Endothelial cell of umbilical vein (primary cell): ENCODE results near the gene FZD7. TPM values are rescaled to one million over a fixed set of nuclear protein-coding genes. Genes with fewer than 3 reads are reported as not detected.

Source experiments
- BruUV-seq: library from RNA; stranded (reverse); fragments of 400-500 nt; replicated peaks from 2 replicates; lab custom pipeline; 2021; lab: Mats Ljungman, UMichigan
- CTCF ChIA-PET: fragments of 300-600, 350-600 bp; sonication (Branson Sonifier 250); formaldehyde crosslinking; loops from one replicate; lab custom pipeline; 2021; ENCODE audit warnings: antibody characterized with exemption, inconsistent platforms; lab: Charles Lee
- POLR2A ChIA-PET: fragments of 300-600, 350-600 bp; sonication (Branson Sonifier 250); formaldehyde crosslinking; loops from one replicate; lab custom pipeline; 2021; ENCODE audit warnings: antibody characterized with exemption, inconsistent platforms; lab: Charles Lee
- DNase-seq: peaks from one replicate; pipeline ENCODE4 v3.0.0-alpha.2; 2011; ENCODE audit warnings: low read depth, low spot score
- FAIRE-seq: peaks from 2 replicates; lab custom pipeline; 2011; peaks lifted over from hg19 to GRCh38; lab: Jason Lieb, UNC
- H2AFZ ChIP-seq: 2 replicates; pipeline ENCODE4 v1.6.0; 2012; ENCODE audit warnings: low read depth, low read length, control low read depth, inconsistent platforms
- H3K27ac ChIP-seq: 2 replicates; pipeline ENCODE4 v1.5.1; 2011; ENCODE audit warnings: low read depth, mild to moderate bottlenecking, control low read depth, low read length, moderate library complexity; ENCODE audit not compliant: insufficient read depth
- H3K27me3 ChIP-seq, 2 experiments: 2 replicates each; pipeline versions ENCODE4 v1.6.0 to v1.6.1; 2011; ENCODE audit warnings: low read length in 2 of 2, mixed read lengths in 1 of 2; ENCODE audit not compliant: control insufficient read depth in 2 of 2, insufficient read depth in 2 of 2
- H3K36me3 ChIP-seq, 2 experiments: 2 replicates in 1 of 2; 3 replicates in 1 of 2; pipeline ENCODE4 v1.5.1; 2011; ENCODE audit warnings: low read length in 2 of 2, mild to moderate bottlenecking in 1 of 2, moderate library complexity in 1 of 2; ENCODE audit not compliant: control insufficient read depth in 2 of 2, insufficient read depth in 2 of 2; ENCODE audit errors: extremely low read depth in 1 of 2
- H3K4me1 ChIP-seq: 3 replicates; pipeline ENCODE4 v1.5.1; 2011; ENCODE audit warnings: mild to moderate bottlenecking, low read length; ENCODE audit not compliant: control insufficient read depth, insufficient read depth; ENCODE audit errors: extremely low read depth
- H3K4me2 ChIP-seq: 2 replicates; pipeline ENCODE4 v1.6.1; 2011; ENCODE audit warnings: low read length, control low read depth, mixed read lengths; ENCODE audit not compliant: insufficient read depth
- H3K4me3 ChIP-seq, 3 experiments: fragments of 200-600 bp in 1 of 3; sonication (generic), shearing (Covaris generic) in 1 of 3; replicated peaks in 1 of 3; 2 replicates each; pipeline ENCODE4 v1.5.1; 2011 to 2016; ENCODE audit warnings: control low read depth in 3 of 3, low read length in 3 of 3, mild to moderate bottlenecking in 2 of 3, inconsistent platforms in 1 of 3, low read depth in 1 of 3, moderate library complexity in 1 of 3; ENCODE audit not compliant: insufficient read depth in 1 of 3
- H3K79me2 ChIP-seq: 2 replicates; pipeline ENCODE4 v1.6.0; 2012; ENCODE audit warnings: low read length, inconsistent platforms; ENCODE audit not compliant: control insufficient read depth, insufficient read depth
- H3K9ac ChIP-seq: replicated peaks from 2 replicates; pipeline ENCODE3; 2011; ENCODE audit warnings: low read length, control low read depth; ENCODE audit not compliant: insufficient read depth; ENCODE audit errors: extremely low read depth
- H3K9me1 ChIP-seq: replicated peaks from 3 replicates; pipeline ENCODE4 v1.6.0; 2011; ENCODE audit warnings: mild to moderate bottlenecking, low read length; ENCODE audit not compliant: control insufficient read depth, insufficient read depth; ENCODE audit errors: extremely low read depth
- H3K9me3 ChIP-seq: replicated peaks from 2 replicates; pipeline ENCODE4 v1.5.1; 2012; ENCODE audit warnings: low read length, inconsistent platforms; ENCODE audit not compliant: control insufficient read depth, insufficient read depth
- H4K20me1 ChIP-seq: replicated peaks from 2 replicates; pipeline ENCODE3; 2011; ENCODE audit warnings: mild to moderate bottlenecking, low read length; ENCODE audit not compliant: control insufficient read depth, insufficient read depth; ENCODE audit errors: extremely low read depth
- CTCF ChIP-seq, 2 donors: IDR thresholded peaks; 1 replicate in 1 of 2; 2 replicates in 1 of 2; pipeline ENCODE4 v1.5.1; 2011; ENCODE audit warnings: low read length in 2 of 2, mild to moderate bottlenecking in 2 of 2, moderate library complexity in 2 of 2, control low read depth in 1 of 2, inconsistent platforms in 1 of 2, low read depth in 1 of 2; ENCODE audit not compliant: insufficient read depth in 1 of 2; ENCODE audit errors: extremely low read depth in 1 of 2
- EZH2 ChIP-seq: IDR thresholded peaks from 2 replicates; pipeline ENCODE4 v1.6.1; 2012; ENCODE audit warnings: borderline replicate concordance, low read depth, mild to moderate bottlenecking, moderate library complexity, low read length, inconsistent platforms; ENCODE audit not compliant: severe bottlenecking
- FOS ChIP-seq: IDR thresholded peaks from 2 replicates; pipeline ENCODE4 v1.6.1; 2011; ENCODE audit warnings: mild to moderate bottlenecking, low read length, moderate library complexity, borderline replicate concordance; ENCODE audit not compliant: insufficient read depth
- GATA2 ChIP-seq: IDR thresholded peaks from 2 replicates; pipeline ENCODE4 v1.7.0; 2011; ENCODE audit warnings: low read depth, mild to moderate bottlenecking, moderate library complexity, mixed read lengths, low read length; ENCODE audit not compliant: insufficient read length, insufficient read depth
- MYC ChIP-seq: IDR thresholded peaks from one replicate; pipeline ENCODE4 v1.6.1; 2011; ENCODE audit warnings: mild to moderate bottlenecking, low read depth, low read length
- POLR2A ChIP-seq: IDR thresholded peaks from 2 replicates; pipeline ENCODE4 v1.6.1; 2012; ENCODE audit warnings: low read depth, mild to moderate bottlenecking, control low read depth, low read length
- POLR2AphosphoS5 ChIP-seq: IDR thresholded peaks from 2 replicates; pipeline ENCODE4 v1.6.1; 2012; ENCODE audit warnings: low read depth, mild to moderate bottlenecking, control low read depth, low read length, moderate library complexity; ENCODE audit not compliant: insufficient read depth
- dilution Hi-C: fragments of 300-500 bp; cut with MboI; formaldehyde crosslinking; loops from one replicate; pipeline ENCODE4 v1.15.0; 2019; ENCODE audit warnings: low sequenced_read_pairs; ENCODE audit not compliant: extremely low pct_ligation_motif_present
- intact Hi-C: fragments of 100-400 bp; cut with micrococcal nuclease; formaldehyde crosslinking; loops from one replicate; pipeline ENCODE4 v1.10.0; 2022
- polyA plus RNA-seq, 4 experiments: library from polyadenylated mRNA; depleted of rRNA in 3 of 4; stranded (reverse) in 3 of 4; unstranded in 1 of 4; fragments of >200 nt; gene quantifications; 2 replicates each; pipeline versions ENCODE4 v1.2.1 to v1.2.3, GENCODE V29; 2011 to 2012; ENCODE audit warnings: missing spikeins in 1 of 4
- total RNA-seq: library from RNA; stranded (reverse); gene quantifications from 2 replicates; pipeline ENCODE4 v1.2.3, GENCODE V29; 2021

Gene FZD7
- total and polyA plus RNA-seq, 2 donors (not counting 3 experiments of a cell fraction or from before 2014, with no cell fraction given), result 0.15 to 0.29 TPM

- H3K27ac ChIP-seq, result no peak overlapping the region
- no peak overlapping the region for H3K4me2 ChIP-seq
- H3K27me3 ChIP-seq, result peaks cover 9 to 20% of the 10 kb centered on the region in 2 experiments
- DNase-seq, result no peak
- no peak overlapping the region for H2AFZ ChIP-seq
- no peaks in the 10 kb centered on the region for H3K4me1 ChIP-seq
- no peak overlapping the region for H3K4me3 ChIP-seq
- no peaks in the 10 kb centered on the region for H3K79me2 ChIP-seq
- ChIA-PET CTCF (no interaction called here), POLR2A (no interaction called here)
- intact Hi-C loops, result no loop called here
- no TSS peak for BruUV-seq
- no peaks in the 10 kb centered on the region for H4K20me1 ChIP-seq
- H3K9ac ChIP-seq, result no peak overlapping the region
- no peaks in the 10 kb centered on the region for H3K9me3 ChIP-seq
- H3K36me3 ChIP-seq, result no peaks in the 10 kb centered on the region
- no peaks in the 10 kb centered on the region for H3K9me1 ChIP-seq
- FAIRE-seq, result no peak
- TF ChIP-seq MYC, result no peak
- TF ChIP-seq POLR2AphosphoS5, result no peak
- TF ChIP-seq FOS, result no peak
- no peak for TF ChIP-seq POLR2A
- no peak for TF ChIP-seq EZH2
- dilution Hi-C loops, result no loop called here
Observed at GRCh38 chr2:202071107-202071506, 37.5 kb downstream of the FZD7 start.

GRCh38 chr2:202072226-202072625 lies 38.6 kb downstream of the FZD7 start:
- Histone ChIP-seq H3K27me3 (peaks cover 9 to 17% of the 10 kb centered on the region in 2 experiments), H3K4me1 (no peaks in the 10 kb centered on the region), H3K4me3 (no peak overlapping the region), H3K79me2 (no peaks in the 10 kb centered on the region), H3K4me2 (no peak overlapping the region), H4K20me1 (no peaks in the 10 kb centered on the region), H3K36me3 (no peaks in the 10 kb centered on the region), H3K9me3 (no peaks in the 10 kb centered on the region), H3K27ac (no peak overlapping the region), H2AFZ (no peak overlapping the region), H3K9me1 (no peaks in the 10 kb centered on the region), H3K9ac (no peak overlapping the region)
- FAIRE-seq (no peak), DNase-seq (no peak)
- no TSS peak for BruUV-seq
- dilution Hi-C loops, result no loop called here
- ChIA-PET CTCF (interaction anchor here (2.2 kb wide), 1 partner anchor 212 kb away, joined by 5 read pairs; no protein-coding TSS in a partner anchor), POLR2A (no interaction called here)
- intact Hi-C loops, result no loop called here
- TF ChIP-seq CTCF (IDR thresholded peaks at IDR 0.05; ENCODE audit: extremely low read depth in 1 of 2, insufficient read depth in 1 of 2, low read depth in 1 of 2, low read length in 2 of 2) (peak in 1 of 2 donors; percentile 21), GATA2 (no peak), EZH2 (no peak), POLR2A (no peak)
